ENCODE data around the gene TMEM63B.

TMEM63B gene

DNA sequence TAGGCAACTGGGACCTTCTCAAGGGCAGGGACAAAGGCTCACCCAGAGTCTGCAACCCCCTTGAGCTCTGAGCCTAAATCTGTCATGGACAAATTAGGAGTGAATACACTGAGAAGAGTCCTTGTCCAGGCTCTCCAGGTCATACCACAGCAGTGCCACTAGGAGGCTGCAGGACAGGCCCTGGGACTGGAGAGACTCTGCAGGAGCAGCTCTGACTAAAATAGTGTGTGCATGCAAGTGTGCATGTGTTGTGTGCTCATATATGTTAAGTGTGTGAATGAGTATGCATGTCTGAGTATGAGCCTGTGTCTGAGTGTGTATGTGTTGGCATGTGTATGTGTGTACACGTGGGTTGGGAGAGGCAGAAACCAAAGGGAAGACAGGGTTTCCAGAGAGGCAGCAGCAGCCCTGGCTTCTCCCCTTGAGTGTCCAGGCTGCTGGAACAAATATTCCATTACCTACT lies 27.2 kb upstream of the TMEM63B start:
- H3K36me3 ChIP-seq (ENCODE audit: insufficient read depth, low read length): peaks cover 24% of the 10 kb centered on the region
- no peak overlapping the region for H3K27ac ChIP-seq
- no peak for DNase-seq (ENCODE audit: low read depth, low spot score)
- H3K4me3 ChIP-seq: no peak overlapping the region
- TF ChIP-seq FOXP2 (optimal IDR thresholded peaks at IDR 0.05; ENCODE audit: control extremely low read depth, extremely low read length, insufficient read depth): no peak
- no peak for TF ChIP-seq EZH2 (IDR thresholded peaks at IDR 0.05)
- TF ChIP-seq POLR2AphosphoS5 (IDR thresholded peaks at IDR 0.05; ENCODE audit: borderline replicate concordance, low read depth, low read length): no peak
- H3K9me3 ChIP-seq (ENCODE audit: low read depth, low read length): no peaks in the 10 kb centered on the region
- H3K9ac ChIP-seq (ENCODE audit: insufficient read length): no peak overlapping the region

DNA sequence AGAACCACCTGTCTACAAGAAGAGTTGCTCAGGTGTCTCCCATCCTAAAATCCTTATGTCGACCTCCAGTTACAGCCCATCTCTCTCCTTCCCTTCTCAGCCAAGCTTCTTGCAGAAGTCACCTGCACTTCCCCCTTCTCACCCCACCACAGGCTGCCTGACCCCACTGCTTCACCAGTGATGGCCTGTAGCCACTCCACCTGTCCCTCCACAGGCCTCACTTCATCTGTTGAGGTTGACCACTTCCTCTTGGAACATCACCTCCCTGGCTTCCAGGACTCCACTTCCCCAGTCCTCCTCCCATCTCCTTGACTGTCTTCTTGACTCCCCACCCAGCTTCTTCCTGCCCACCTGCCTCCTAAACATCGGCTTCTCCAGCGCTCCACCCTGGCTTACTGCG lies 25.5 kb upstream of the TMEM63B start:
- peaks cover 34% of the 10 kb centered on the region for H3K36me3 ChIP-seq (ENCODE audit: insufficient read depth, low read length)

DNA sequence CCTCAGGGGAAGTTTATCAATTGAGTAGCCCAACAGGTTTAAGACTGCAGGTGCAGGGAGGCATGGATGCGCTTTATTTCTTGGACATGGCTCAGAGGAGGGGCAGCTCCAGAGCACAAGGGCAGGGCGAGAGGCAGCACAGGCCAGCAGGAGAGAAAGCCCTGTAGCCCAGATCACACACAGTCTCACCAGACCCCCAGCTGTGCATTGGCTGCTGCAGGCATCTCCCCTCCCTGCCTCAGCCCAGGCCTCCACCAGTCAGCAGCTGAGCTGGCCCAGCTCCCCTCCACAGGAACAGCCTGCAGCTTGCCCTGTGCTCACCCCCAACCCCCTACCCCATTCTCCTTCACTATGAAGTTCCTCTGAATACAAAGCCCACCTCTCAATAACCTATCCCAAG lies 24.8 kb upstream of the TMEM63B start:
- no peak for DNase-seq (ENCODE audit: low read depth, low spot score)
- Histone ChIP-seq H3K9me3 (ENCODE audit: low read depth, low read length) (no peaks in the 10 kb centered on the region), H3K4me3 (no peak overlapping the region), H3K27ac (no peak overlapping the region), H3K36me3 (ENCODE audit: insufficient read depth, low read length) (peaks cover 35% of the 10 kb centered on the region), H3K9ac (ENCODE audit: insufficient read length) (no peak overlapping the region)
- no peak for TF ChIP-seq EZH2 (IDR thresholded peaks at IDR 0.05)
- no peak for TF ChIP-seq POLR2AphosphoS5 (IDR thresholded peaks at IDR 0.05; ENCODE audit: borderline replicate concordance, low read depth, low read length)
- TF ChIP-seq FOXP2 (optimal IDR thresholded peaks at IDR 0.05; ENCODE audit: control extremely low read depth, extremely low read length, insufficient read depth): no peak

More for the DNA sequence above, 25.5 kb upstream of the TMEM63B start:
- DNase-seq (ENCODE audit: low read depth, low spot score): no peak
- Histone ChIP-seq H3K27ac (no peak overlapping the region), H3K9me3 (ENCODE audit: low read depth, low read length) (no peaks in the 10 kb centered on the region), H3K9ac (ENCODE audit: insufficient read length) (no peak overlapping the region), H3K4me3 (no peak overlapping the region)
- TF ChIP-seq POLR2AphosphoS5 (IDR thresholded peaks at IDR 0.05; ENCODE audit: borderline replicate concordance, low read depth, low read length) (no peak), EZH2 (IDR thresholded peaks at IDR 0.05) (no peak), FOXP2 (optimal IDR thresholded peaks at IDR 0.05; ENCODE audit: control extremely low read depth, extremely low read length, insufficient read depth) (no peak)

GRCh38 chr6:44104481-44105021 lies 22.8 kb upstream of the TMEM63B start:
- Histone ChIP-seq H3K4me3 (no peak overlapping the region), H3K9ac (ENCODE audit: insufficient read length) (no peak overlapping the region), H3K36me3 (ENCODE audit: insufficient read depth, low read length) (peaks cover 51% of the 10 kb centered on the region), H3K27ac (no peak overlapping the region), H3K9me3 (ENCODE audit: low read depth, low read length) (no peaks in the 10 kb centered on the region)
- TF ChIP-seq FOXP2 (optimal IDR thresholded peaks at IDR 0.05; ENCODE audit: control extremely low read depth, extremely low read length, insufficient read depth): no peak
- no peak for TF ChIP-seq POLR2AphosphoS5 (IDR thresholded peaks at IDR 0.05; ENCODE audit: borderline replicate concordance, low read depth, low read length)
- TF ChIP-seq EZH2 (IDR thresholded peaks at IDR 0.05): no peak
- no peak for DNase-seq (ENCODE audit: low read depth, low spot score)

- H3K27ac ChIP-seq: no peak overlapping the region
- H3K36me3 ChIP-seq (ENCODE audit: insufficient read depth, low read length): peaks cover 54% of the 10 kb centered on the region
- no peak overlapping the region for H3K9ac ChIP-seq (ENCODE audit: insufficient read length)
- TF ChIP-seq FOXP2 (optimal IDR thresholded peaks at IDR 0.05; ENCODE audit: control extremely low read depth, extremely low read length, insufficient read depth) (no peak), EZH2 (IDR thresholded peaks at IDR 0.05) (no peak), POLR2AphosphoS5 (IDR thresholded peaks at IDR 0.05; ENCODE audit: borderline replicate concordance, low read depth, low read length) (no peak)
- no peak for DNase-seq (ENCODE audit: low read depth, low spot score)
- H3K4me3 ChIP-seq: no peak overlapping the region
- no peaks in the 10 kb centered on the region for H3K9me3 ChIP-seq (ENCODE audit: low read depth, low read length)
Measured at GRCh38 chr6:44105146-44105545, 22.2 kb upstream of the TMEM63B start.

GRCh38 chr6:44105993-44106740 lies 21.2 kb upstream of the TMEM63B start:
- no peak overlapping the region for H3K4me3 ChIP-seq
- no peak for DNase-seq (ENCODE audit: low read depth, low spot score)
- peaks cover 60% of the 10 kb centered on the region for H3K36me3 ChIP-seq (ENCODE audit: insufficient read depth, low read length)
- H3K9ac ChIP-seq (ENCODE audit: insufficient read length): no peak overlapping the region
- no peak for TF ChIP-seq POLR2AphosphoS5 (IDR thresholded peaks at IDR 0.05; ENCODE audit: borderline replicate concordance, low read depth, low read length)
- TF ChIP-seq FOXP2 (optimal IDR thresholded peaks at IDR 0.05; ENCODE audit: control extremely low read depth, extremely low read length, insufficient read depth): no peak
- no peak for TF ChIP-seq EZH2 (IDR thresholded peaks at IDR 0.05)
- H3K27ac ChIP-seq: no peak overlapping the region
- no peaks in the 10 kb centered on the region for H3K9me3 ChIP-seq (ENCODE audit: low read depth, low read length)

- DNase-seq (ENCODE audit: low read depth, low spot score): no peak
- H3K36me3 ChIP-seq (ENCODE audit: insufficient read depth, low read length): peaks cover 68% of the 10 kb centered on the region
- TF ChIP-seq EZH2 (IDR thresholded peaks at IDR 0.05) (no peak), FOXP2 (optimal IDR thresholded peaks at IDR 0.05; ENCODE audit: control extremely low read depth, extremely low read length, insufficient read depth) (no peak), POLR2AphosphoS5 (IDR thresholded peaks at IDR 0.05; ENCODE audit: borderline replicate concordance, low read depth, low read length) (no peak)
- no peak overlapping the region for H3K27ac ChIP-seq
- H3K9ac ChIP-seq (ENCODE audit: insufficient read length): no peak overlapping the region
- H3K4me3 ChIP-seq: no peak overlapping the region
- no peaks in the 10 kb centered on the region for H3K9me3 ChIP-seq (ENCODE audit: low read depth, low read length)
Measured at GRCh38 chr6:44107017-44107416, 20.3 kb upstream of the TMEM63B start.

GRCh38 chr6:44108471-44108870 lies 18.9 kb upstream of the TMEM63B start:
- DNase-seq (ENCODE audit: low read depth, low spot score): no peak
- no peak overlapping the region for H3K9ac ChIP-seq (ENCODE audit: insufficient read length)
- no peak overlapping the region for H3K4me3 ChIP-seq
- H3K9me3 ChIP-seq (ENCODE audit: low read depth, low read length): no peaks in the 10 kb centered on the region
- H3K27ac ChIP-seq: no peak overlapping the region
- TF ChIP-seq EZH2 (IDR thresholded peaks at IDR 0.05): no peak
- TF ChIP-seq FOXP2 (optimal IDR thresholded peaks at IDR 0.05; ENCODE audit: control extremely low read depth, extremely low read length, insufficient read depth): no peak
- TF ChIP-seq POLR2AphosphoS5 (IDR thresholded peaks at IDR 0.05; ENCODE audit: borderline replicate concordance, low read depth, low read length): no peak
- H3K36me3 ChIP-seq (ENCODE audit: insufficient read depth, low read length): peaks cover 80% of the 10 kb centered on the region
